Kidney epithelial cell (primary cell): ENCODE results near the gene TNKS2. TPM values are rescaled to one million over a fixed set of nuclear protein-coding genes. Genes with fewer than 3 reads are reported as not detected.
"Not testable (repeated sequence)": the region's sequence is repeated elsewhere in the genome, so short reads cannot be mapped to it uniquely, and the experiment has no call there.

Source experiments
- DNase-seq: peaks from one replicate; pipeline ENCODE4 v3.0.0-alpha.2; 2010; ENCODE audit warnings: low read depth
- H3K27me3 ChIP-seq: 2 replicates; pipeline ENCODE4 v1.6.0; 2011; ENCODE audit warnings: low read length; ENCODE audit not compliant: control insufficient read depth, insufficient read depth
- H3K36me3 ChIP-seq: 2 replicates; pipeline ENCODE4 v1.5.1; 2011; ENCODE audit warnings: low read length; ENCODE audit not compliant: control insufficient read depth, insufficient read depth
- H3K4me3 ChIP-seq: 2 replicates; pipeline ENCODE4 v1.5.1; 2011; ENCODE audit warnings: low read depth, mild to moderate bottlenecking, control low read depth, low read length
- CTCF ChIP-seq: IDR thresholded peaks from 2 replicates; pipeline ENCODE4 v1.5.1; 2011; ENCODE audit warnings: mild to moderate bottlenecking, moderate library complexity, low read length, control low read depth, inconsistent platforms; ENCODE audit not compliant: insufficient read depth, poor library complexity, severe bottlenecking
- total RNA-seq: library from RNA; depleted of rRNA; stranded (reverse); fragments of >200 nt; gene quantifications from 2 replicates; pipeline ENCODE4 v1.2.3, GENCODE V29; 2015

Gene TNKS2
- total RNA-seq, 1 donor from 2014 or later = 57.6 TPM

GRCh38 chr10:91886954-91887271, 88.7 kb downstream of the TNKS2 start:
- Histone ChIP-seq H3K27me3 (no peaks in the 10 kb centered on the region), H3K4me3 (peak overlapping the region; percentile 40), H3K36me3 (no peaks in the 10 kb centered on the region)
- no peak for DNase-seq
- no peak for TF ChIP-seq CTCF

GRCh38 chr10:91887272-91888076, 89.2 kb downstream of the TNKS2 start:
- Histone ChIP-seq H3K4me3 (peak overlapping the region; percentile 40), H3K36me3 (no peaks in the 10 kb centered on the region), H3K27me3 (no peaks in the 10 kb centered on the region)
- no peak for TF ChIP-seq CTCF
- no peak for DNase-seq

GRCh38 chr10:91891125-91892001, 93.1 kb downstream of the TNKS2 start:
- no peak for DNase-seq

GRCh38 chr10:91893051-91893450, 94.8 kb downstream of the TNKS2 start:
- Histone ChIP-seq H3K4me3 (no peak overlapping the region), H3K36me3 (no peaks in the 10 kb centered on the region), H3K27me3 (no peaks in the 10 kb centered on the region)
- DNase-seq = no peak
- no peak for TF ChIP-seq CTCF

More at GRCh38 chr10:91891125-91892001, 93.1 kb downstream of the TNKS2 start:
- TF ChIP-seq CTCF = no peak
- H3K27me3 ChIP-seq = no peaks in the 10 kb centered on the region
- H3K4me3 ChIP-seq = no peak overlapping the region
- no peaks in the 10 kb centered on the region for H3K36me3 ChIP-seq

GRCh38 chr10:91894261-91894685, 96.0 kb downstream of the TNKS2 start:
- not testable (repeated sequence) for H3K27me3 ChIP-seq, H3K36me3 ChIP-seq, DNase-seq, H3K4me3 ChIP-seq

GRCh38 chr10:91896212-91896756, 98.1 kb downstream of the TNKS2 start:
- no peak for TF ChIP-seq CTCF
- H3K4me3 ChIP-seq = no peak overlapping the region
- DNase-seq = no peak
- no peaks in the 10 kb centered on the region for H3K27me3 ChIP-seq
- no peaks in the 10 kb centered on the region for H3K36me3 ChIP-seq
